ENCODE measurements around the gene MYL6B.

GRCh38 chr12:56189099-56189917, 36.9 kb downstream of the MYL6B start, which contains the start of gene SMARCC2:
- TF ChIP-seq TCF7L2 (IDR thresholded peaks at IDR 0.05; ENCODE audit: low read depth, low read length) (no peak), CTCF (IDR thresholded peaks at IDR 0.05) (peak; percentile 99), SIN3A (IDR thresholded peaks at IDR 0.05; ENCODE audit: borderline replicate concordance, insufficient read depth, low read depth, low read length) (peak; percentile 89; the same call in 1 of the 2 replicates)

All from Panc1 (cell line).